Panc1 (cell line): ENCODE results near the gene UQCRFS1.

Experiments
- CTCF ChIP-seq: fragments of 450-650 bp; IDR thresholded peaks from 2 replicates; pipeline ENCODE4 v1.5.1; 2017; ENCODE audit warnings: mild to moderate bottlenecking
- POLR2AphosphoS5 ChIP-seq: IDR thresholded peaks from 2 replicates; pipeline ENCODE4 v1.6.1; 2012; ENCODE audit warnings: mild to moderate bottlenecking, low read depth, low read length, moderate library complexity
- SIN3A ChIP-seq: IDR thresholded peaks from 2 replicates; pipeline ENCODE4 v1.6.1; 2012; ENCODE audit warnings: low read depth, mild to moderate bottlenecking, low read length, moderate library complexity, borderline replicate concordance; ENCODE audit not compliant: insufficient read depth
- TCF7L2 ChIP-seq: IDR thresholded peaks from 2 replicates; pipeline ENCODE4 v1.6.1; 2011; ENCODE audit warnings: mild to moderate bottlenecking, low read depth, low read length, inconsistent platforms

- TF ChIP-seq CTCF (no peak), TCF7L2 (no peak), POLR2AphosphoS5 (no peak), SIN3A (no peak)
Observed at GRCh38 chr19:29176981-29177754, 35.8 kb downstream of the UQCRFS1 start.
